CD4-positive, alpha-beta T cell treated with Interleukin-4 for 4 hours (primary cell): ENCODE data around the gene SBF2.
"Not testable (repeated sequence)": the region's sequence is repeated elsewhere in the genome, so short reads cannot be mapped to it uniquely, and the experiment has no call there.

Experiments
- DNase-seq: peaks from one replicate; pipeline ENCODE4 v3.0.0-alpha.2; 2020

Gene SBF2

GRCh38 chr11:9943386-9944110 is 350.5 kb downstream of the SBF2 start:
- no peak for DNase-seq

- no peak for DNase-seq
Observed at GRCh38 chr11:9941991-9942390, 352.0 kb downstream of the SBF2 start.

- DNase-seq = not testable (repeated sequence)
Observed at GRCh38 chr11:9939150-9939549, 354.9 kb downstream of the SBF2 start.

GRCh38 chr11:9936754-9937153 is 357.3 kb downstream of the SBF2 start:
- no peak for DNase-seq

GRCh38 chr11:9932843-9933242 is 361.2 kb downstream of the SBF2 start:
- DNase-seq = not testable (repeated sequence)

GRCh38 chr11:9930562-9931331 is 363.3 kb downstream of the SBF2 start:
- not testable (repeated sequence) for DNase-seq

GRCh38 chr11:9927670-9928069 is 366.3 kb downstream of the SBF2 start:
- DNase-seq = no peak

- DNase-seq = no peak
Observed at GRCh38 chr11:9923280-9923679, 370.7 kb downstream of the SBF2 start.

- no peak for DNase-seq
Observed at GRCh38 chr11:9922806-9923205, 371.2 kb downstream of the SBF2 start.

GRCh38 chr11:9916480-9916879 is 377.5 kb downstream of the SBF2 start:
- no peak for DNase-seq

GRCh38 chr11:9914064-9914463 is 380.0 kb downstream of the SBF2 start:
- DNase-seq = no peak

GRCh38 chr11:9905960-9906791 is 387.8 kb downstream of the SBF2 start:
- no peak for DNase-seq

GRCh38 chr11:9905501-9905951 is 388.5 kb downstream of the SBF2 start:
- DNase-seq = no peak

GRCh38 chr11:9903579-9903978 is 390.4 kb downstream of the SBF2 start:
- no peak for DNase-seq

- no peak for DNase-seq
Observed at GRCh38 chr11:9901943-9902342, 392.1 kb downstream of the SBF2 start.

- DNase-seq = not testable (repeated sequence)
Observed at GRCh38 chr11:9900253-9900652, 393.8 kb downstream of the SBF2 start.

GRCh38 chr11:9899676-9900075 is 394.3 kb downstream of the SBF2 start:
- no peak for DNase-seq

- no peak for DNase-seq
Observed at GRCh38 chr11:9896902-9897301, 397.1 kb downstream of the SBF2 start.

GRCh38 chr11:9895006-9895405 is 399.0 kb downstream of the SBF2 start:
- no peak for DNase-seq

GRCh38 chr11:9893474-9893873 is 400.5 kb downstream of the SBF2 start:
- no peak for DNase-seq

GRCh38 chr11:9888938-9889337 is 405.1 kb downstream of the SBF2 start:
- no peak for DNase-seq

GRCh38 chr11:9887472-9887871 is 406.5 kb downstream of the SBF2 start:
- DNase-seq = no peak

- DNase-seq = no peak
Observed at GRCh38 chr11:9886595-9886994, 407.4 kb downstream of the SBF2 start.
